Loucy (cell line): Measurements from ENCODE around the gene ZNF398.

Experiments
- EZH2phosphoT487 ChIP-seq: fragments of 200-600 bp; IDR thresholded peaks from 2 replicates; pipeline ENCODE4 v1.6.1; 2018; ENCODE audit warnings: antibody characterized with exemption, mild to moderate bottlenecking, moderate library complexity, borderline replicate concordance
- TF ChIP-seq, protein P1 (sequence below): fragments of 200-600 bp; sonication (generic); conservative IDR thresholded peaks from 2 replicates; pipeline ENCODE4 v1.5.1; 2014; ENCODE audit warnings: mild to moderate bottlenecking, antibody characterized with exemption, low read length

DNA sequence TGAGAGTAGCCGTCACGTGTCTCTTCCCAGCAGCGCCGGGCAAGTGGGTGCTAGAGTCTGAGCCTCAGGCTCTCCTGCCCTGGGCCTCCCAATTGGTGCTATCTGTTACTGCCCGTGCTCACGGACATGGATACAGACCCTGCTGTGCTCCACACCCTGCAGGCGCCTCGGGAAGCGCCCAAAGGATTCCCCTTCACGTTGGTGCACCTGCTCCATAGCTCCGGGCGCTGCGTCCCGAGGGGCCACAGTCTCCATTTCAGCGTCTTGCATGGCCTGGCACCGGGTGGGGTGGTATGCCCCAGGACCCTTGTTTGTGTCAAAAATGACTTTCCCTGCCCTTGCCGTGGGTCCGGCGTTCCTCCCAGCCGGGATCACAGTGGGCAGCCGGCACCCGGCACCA lies 78.4 kb downstream of the ZNF398 start:
- TF ChIP-seq, protein P1, sequence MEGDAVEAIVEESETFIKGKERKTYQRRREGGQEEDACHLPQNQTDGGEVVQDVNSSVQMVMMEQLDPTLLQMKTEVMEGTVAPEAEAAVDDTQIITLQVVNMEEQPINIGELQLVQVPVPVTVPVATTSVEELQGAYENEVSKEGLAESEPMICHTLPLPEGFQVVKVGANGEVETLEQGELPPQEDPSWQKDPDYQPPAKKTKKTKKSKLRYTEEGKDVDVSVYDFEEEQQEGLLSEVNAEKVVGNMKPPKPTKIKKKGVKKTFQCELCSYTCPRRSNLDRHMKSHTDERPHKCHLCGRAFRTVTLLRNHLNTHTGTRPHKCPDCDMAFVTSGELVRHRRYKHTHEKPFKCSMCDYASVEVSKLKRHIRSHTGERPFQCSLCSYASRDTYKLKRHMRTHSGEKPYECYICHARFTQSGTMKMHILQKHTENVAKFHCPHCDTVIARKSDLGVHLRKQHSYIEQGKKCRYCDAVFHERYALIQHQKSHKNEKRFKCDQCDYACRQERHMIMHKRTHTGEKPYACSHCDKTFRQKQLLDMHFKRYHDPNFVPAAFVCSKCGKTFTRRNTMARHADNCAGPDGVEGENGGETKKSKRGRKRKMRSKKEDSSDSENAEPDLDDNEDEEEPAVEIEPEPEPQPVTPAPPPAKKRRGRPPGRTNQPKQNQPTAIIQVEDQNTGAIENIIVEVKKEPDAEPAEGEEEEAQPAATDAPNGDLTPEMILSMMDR: no peak
- no peak for TF ChIP-seq EZH2phosphoT487
